ENCODE data around the gene NEMP2.

DNA sequence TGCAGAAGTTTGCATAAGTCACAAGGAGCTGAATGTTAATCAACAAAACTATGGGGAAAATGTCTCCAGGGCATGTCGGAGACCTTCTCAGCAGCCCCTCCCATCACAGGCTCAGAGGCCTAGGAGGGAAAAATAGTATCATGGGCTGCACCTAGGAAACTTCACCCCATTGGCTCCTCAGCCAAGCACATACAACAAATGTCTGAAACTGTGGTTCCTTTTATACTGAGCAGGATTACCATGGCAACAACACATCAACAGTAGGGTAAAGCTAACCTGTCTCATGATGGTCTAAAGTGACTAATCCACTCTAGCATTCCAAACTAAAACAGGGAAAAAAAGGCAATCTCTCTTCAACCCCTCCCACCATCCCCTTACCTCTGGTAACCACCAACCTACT, 3.2 kb upstream of the NEMP2 start:
- TF ChIP-seq CEBPB (IDR thresholded peaks at IDR 0.05) = no peak
- TF ChIP-seq TCF12 (IDR thresholded peaks at IDR 0.05; ENCODE audit: low read depth) = no peak
- TF ChIP-seq, protein P1, sequence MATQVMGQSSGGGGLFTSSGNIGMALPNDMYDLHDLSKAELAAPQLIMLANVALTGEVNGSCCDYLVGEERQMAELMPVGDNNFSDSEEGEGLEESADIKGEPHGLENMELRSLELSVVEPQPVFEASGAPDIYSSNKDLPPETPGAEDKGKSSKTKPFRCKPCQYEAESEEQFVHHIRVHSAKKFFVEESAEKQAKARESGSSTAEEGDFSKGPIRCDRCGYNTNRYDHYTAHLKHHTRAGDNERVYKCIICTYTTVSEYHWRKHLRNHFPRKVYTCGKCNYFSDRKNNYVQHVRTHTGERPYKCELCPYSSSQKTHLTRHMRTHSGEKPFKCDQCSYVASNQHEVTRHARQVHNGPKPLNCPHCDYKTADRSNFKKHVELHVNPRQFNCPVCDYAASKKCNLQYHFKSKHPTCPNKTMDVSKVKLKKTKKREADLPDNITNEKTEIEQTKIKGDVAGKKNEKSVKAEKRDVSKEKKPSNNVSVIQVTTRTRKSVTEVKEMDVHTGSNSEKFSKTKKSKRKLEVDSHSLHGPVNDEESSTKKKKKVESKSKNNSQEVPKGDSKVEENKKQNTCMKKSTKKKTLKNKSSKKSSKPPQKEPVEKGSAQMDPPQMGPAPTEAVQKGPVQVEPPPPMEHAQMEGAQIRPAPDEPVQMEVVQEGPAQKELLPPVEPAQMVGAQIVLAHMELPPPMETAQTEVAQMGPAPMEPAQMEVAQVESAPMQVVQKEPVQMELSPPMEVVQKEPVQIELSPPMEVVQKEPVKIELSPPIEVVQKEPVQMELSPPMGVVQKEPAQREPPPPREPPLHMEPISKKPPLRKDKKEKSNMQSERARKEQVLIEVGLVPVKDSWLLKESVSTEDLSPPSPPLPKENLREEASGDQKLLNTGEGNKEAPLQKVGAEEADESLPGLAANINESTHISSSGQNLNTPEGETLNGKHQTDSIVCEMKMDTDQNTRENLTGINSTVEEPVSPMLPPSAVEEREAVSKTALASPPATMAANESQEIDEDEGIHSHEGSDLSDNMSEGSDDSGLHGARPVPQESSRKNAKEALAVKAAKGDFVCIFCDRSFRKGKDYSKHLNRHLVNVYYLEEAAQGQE (IDR thresholded peaks at IDR 0.05; ENCODE audit: low read depth) = no peak
- TF ChIP-seq EGR1 (IDR thresholded peaks at IDR 0.05) = no peak
- no peak for TF ChIP-seq NFIC (IDR thresholded peaks at IDR 0.05)
- TF ChIP-seq TAF1 (IDR thresholded peaks at IDR 0.05; ENCODE audit: low read depth) = no peak
- no peak for TF ChIP-seq EP300 (IDR thresholded peaks at IDR 0.05; ENCODE audit: borderline replicate concordance)
- no peak for TF ChIP-seq FOXM1 (IDR thresholded peaks at IDR 0.05; ENCODE audit: borderline replicate concordance, low read depth)
- TF ChIP-seq, protein P2, sequence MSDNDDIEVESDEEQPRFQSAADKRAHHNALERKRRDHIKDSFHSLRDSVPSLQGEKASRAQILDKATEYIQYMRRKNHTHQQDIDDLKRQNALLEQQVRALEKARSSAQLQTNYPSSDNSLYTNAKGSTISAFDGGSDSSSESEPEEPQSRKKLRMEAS (IDR thresholded peaks at IDR 0.05) = no peak
- TF ChIP-seq, protein P3, sequence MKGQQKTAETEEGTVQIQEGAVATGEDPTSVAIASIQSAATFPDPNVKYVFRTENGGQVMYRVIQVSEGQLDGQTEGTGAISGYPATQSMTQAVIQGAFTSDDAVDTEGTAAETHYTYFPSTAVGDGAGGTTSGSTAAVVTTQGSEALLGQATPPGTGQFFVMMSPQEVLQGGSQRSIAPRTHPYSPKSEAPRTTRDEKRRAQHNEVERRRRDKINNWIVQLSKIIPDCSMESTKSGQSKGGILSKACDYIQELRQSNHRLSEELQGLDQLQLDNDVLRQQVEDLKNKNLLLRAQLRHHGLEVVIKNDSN (IDR thresholded peaks at IDR 0.05) = no peak
- TF ChIP-seq CREB1 (IDR thresholded peaks at IDR 0.05; ENCODE audit: low read depth) = no peak
- TF ChIP-seq YY1 (IDR thresholded peaks at IDR 0.05; ENCODE audit: low read depth) = no peak
- no peak for TF ChIP-seq TEAD4 (IDR thresholded peaks at IDR 0.05)
